ENCODE measurements around the gene CD9. TPM values are rescaled to one million over a fixed set of nuclear protein-coding genes. Genes with fewer than 3 reads are reported as not detected.
"Not testable (repeated sequence)": the region's sequence is repeated elsewhere in the genome, so short reads cannot be mapped to it uniquely, and the experiment has no call there.

Gene CD9
- total RNA-seq, 1 donor from 2014 or later: 55.5 TPM

- peaks cover 12% of the 10 kb centered on the region for H3K27me3 ChIP-seq (ENCODE audit: low read depth)
- H3K4me1 ChIP-seq: peaks cover 100% of the 10 kb centered on the region
- peak overlapping the region; percentile 82 for H3K4me3 ChIP-seq
- intact Hi-C loops (cut with micrococcal nuclease): no loop called here
- no peak for DNase-seq
- H3K27ac ChIP-seq (replicated peaks): peak overlapping the region; percentile 92
- H3K9me3 ChIP-seq (replicated peaks): no peaks in the 10 kb centered on the region
- peaks cover 10% of the 10 kb centered on the region for H3K36me3 ChIP-seq
- no peak for TF ChIP-seq CTCF (IDR thresholded peaks at IDR 0.05; ENCODE audit: borderline replicate concordance)
These were observed 6.1 kb downstream of the CD9 start for GRCh38 chr12:6206327-6206726.

GRCh38 chr12:6207259-6207925 is 7.2 kb downstream of the CD9 start:
- H3K4me3 ChIP-seq: no peak overlapping the region
- intact Hi-C loops (cut with micrococcal nuclease): no loop called here
- DNase-seq: no peak

GRCh38 chr12:6208130-6208529 is 7.9 kb downstream of the CD9 start:
- Histone ChIP-seq H3K36me3 (peaks cover 17% of the 10 kb centered on the region), H3K4me1 (peaks cover 100% of the 10 kb centered on the region), H3K27me3 (ENCODE audit: low read depth) (no peaks in the 10 kb centered on the region), H3K4me3 (no peak overlapping the region), H3K9me3 (replicated peaks) (no peaks in the 10 kb centered on the region), H3K27ac (replicated peaks) (peak overlapping the region; percentile 92)
- intact Hi-C loops (cut with micrococcal nuclease): no loop called here
- TF ChIP-seq CTCF (IDR thresholded peaks at IDR 0.05; ENCODE audit: borderline replicate concordance): no peak
- no peak for DNase-seq

More at GRCh38 chr12:6207259-6207925, 7.2 kb downstream of the CD9 start:
- Histone ChIP-seq H3K27ac (replicated peaks) (peak overlapping the region; percentile 92), H3K27me3 (ENCODE audit: low read depth) (peaks cover 1% of the 10 kb centered on the region), H3K9me3 (replicated peaks) (no peaks in the 10 kb centered on the region), H3K4me1 (peaks cover 100% of the 10 kb centered on the region), H3K36me3 (peaks cover 17% of the 10 kb centered on the region)
- TF ChIP-seq CTCF (IDR thresholded peaks at IDR 0.05; ENCODE audit: borderline replicate concordance): no peak

GRCh38 chr12:6209428-6209827 is 9.2 kb downstream of the CD9 start:
- H3K9me3 ChIP-seq (replicated peaks); H3K27me3 ChIP-seq (ENCODE audit: low read depth); DNase-seq; intact Hi-C loops (cut with micrococcal nuclease): not testable (repeated sequence)
- H3K27ac ChIP-seq (replicated peaks): peak overlapping the region; percentile 64
- peaks cover 100% of the 10 kb centered on the region for H3K4me1 ChIP-seq
- H3K36me3 ChIP-seq: peaks cover 23% of the 10 kb centered on the region
- H3K4me3 ChIP-seq: peak overlapping the region; percentile 14

- no peak overlapping the region for H3K4me3 ChIP-seq
- TF ChIP-seq CTCF (IDR thresholded peaks at IDR 0.05; ENCODE audit: borderline replicate concordance): no peak
- H3K27ac ChIP-seq (replicated peaks): peak overlapping the region; percentile 64
- no peak for DNase-seq
- H3K36me3 ChIP-seq: peaks cover 23% of the 10 kb centered on the region
- intact Hi-C loops (cut with micrococcal nuclease): no loop called here
- no peaks in the 10 kb centered on the region for H3K9me3 ChIP-seq (replicated peaks)
- no peaks in the 10 kb centered on the region for H3K27me3 ChIP-seq (ENCODE audit: low read depth)
- peaks cover 100% of the 10 kb centered on the region for H3K4me1 ChIP-seq
These were observed 11.2 kb downstream of the CD9 start for GRCh38 chr12:6211421-6211869.

GRCh38 chr12:6212086-6212485 is 11.9 kb downstream of the CD9 start:
- Histone ChIP-seq H3K4me1 (peaks cover 100% of the 10 kb centered on the region), H3K36me3 (peaks cover 27% of the 10 kb centered on the region)

More at GRCh38 chr12:6212086-6212485, 11.9 kb downstream of the CD9 start:
- no peak for DNase-seq
- Histone ChIP-seq H3K27me3 (ENCODE audit: low read depth) (no peaks in the 10 kb centered on the region), H3K27ac (replicated peaks) (peak overlapping the region; percentile 64), H3K4me3 (no peak overlapping the region), H3K9me3 (replicated peaks) (no peaks in the 10 kb centered on the region)
- intact Hi-C loops (cut with micrococcal nuclease): no loop called here
- no peak for TF ChIP-seq CTCF (IDR thresholded peaks at IDR 0.05; ENCODE audit: borderline replicate concordance)

Measured in left ventricle myocardium inferior (tissue), 1 donor.